HS-27A (cell line): ENCODE data around the gene CIB1.

ENCODE experiments used
- DNase-seq: peaks from one replicate; pipeline ENCODE4 v3.0.0-alpha.2; 2012; ENCODE audit warnings: low read depth, missing footprints

Gene CIB1

GRCh38 chr15:90214553-90215196, 19.1 kb downstream of the CIB1 start:
- DNase-seq, result no peak

DNA sequence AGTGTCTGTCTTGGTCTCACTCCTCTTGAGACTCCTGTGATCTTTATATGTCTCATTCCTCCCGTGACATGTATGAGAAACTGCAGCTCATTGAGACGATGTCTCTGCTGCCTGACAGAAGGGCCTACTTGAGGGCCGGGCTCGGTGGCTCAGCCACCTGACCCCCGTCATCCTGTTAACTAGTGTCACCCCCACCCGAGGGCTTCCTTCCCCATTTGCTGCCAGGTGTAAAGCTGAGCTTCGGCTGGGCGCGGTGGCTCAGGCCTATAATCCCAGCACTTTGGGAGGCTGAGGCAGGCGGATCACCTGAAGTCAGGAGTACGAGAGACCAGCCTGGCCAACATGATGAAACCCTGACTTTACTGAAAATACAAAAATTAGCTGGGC, 19.9 kb downstream of the CIB1 start:
- no peak for DNase-seq

- no peak for DNase-seq
These were observed 20.5 kb downstream of the CIB1 start for GRCh38 chr15:90213122-90213817.

DNA sequence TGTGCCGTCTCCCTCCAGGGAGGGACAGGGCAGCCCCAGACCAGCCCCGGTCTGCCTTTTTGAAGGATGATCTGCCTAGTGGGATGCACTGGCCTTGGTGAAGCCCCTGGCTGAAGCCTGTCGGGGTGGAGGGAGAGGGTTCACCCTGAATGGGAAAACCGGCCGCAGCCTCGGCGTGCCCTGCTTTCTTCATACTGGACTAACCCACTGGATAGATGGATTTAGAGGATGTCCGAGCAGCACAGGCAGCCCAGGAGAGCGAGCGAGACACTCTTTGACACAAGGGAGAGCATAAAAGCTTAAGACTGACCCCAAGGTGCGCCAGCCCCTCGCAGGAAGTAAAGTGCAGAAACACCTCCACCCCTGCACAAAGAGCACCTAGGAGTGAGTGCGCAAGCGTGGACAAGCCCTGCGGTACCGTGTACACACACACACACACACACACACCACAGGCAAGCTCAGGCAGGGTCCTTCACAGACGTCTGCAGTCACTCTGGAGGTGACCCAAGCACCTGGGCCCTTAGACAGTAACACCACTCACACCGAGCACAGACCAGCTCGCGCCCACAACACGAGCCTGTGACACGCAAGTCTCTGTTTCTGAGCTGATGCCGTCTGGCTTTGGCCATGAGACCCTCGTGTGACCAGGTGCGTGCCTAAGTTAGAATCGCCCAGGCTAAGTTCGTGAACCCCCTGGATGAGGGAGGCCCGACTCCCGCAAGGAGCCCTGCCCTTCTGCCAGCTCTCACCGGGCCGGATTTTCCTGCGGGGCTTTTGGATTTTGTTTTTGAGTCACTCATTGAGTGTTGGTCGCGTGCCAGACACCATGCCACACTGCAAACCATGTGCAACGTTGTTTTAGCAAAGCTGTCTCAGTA, 21.3 kb downstream of the CIB1 start:
- no peak for DNase-seq

DNA sequence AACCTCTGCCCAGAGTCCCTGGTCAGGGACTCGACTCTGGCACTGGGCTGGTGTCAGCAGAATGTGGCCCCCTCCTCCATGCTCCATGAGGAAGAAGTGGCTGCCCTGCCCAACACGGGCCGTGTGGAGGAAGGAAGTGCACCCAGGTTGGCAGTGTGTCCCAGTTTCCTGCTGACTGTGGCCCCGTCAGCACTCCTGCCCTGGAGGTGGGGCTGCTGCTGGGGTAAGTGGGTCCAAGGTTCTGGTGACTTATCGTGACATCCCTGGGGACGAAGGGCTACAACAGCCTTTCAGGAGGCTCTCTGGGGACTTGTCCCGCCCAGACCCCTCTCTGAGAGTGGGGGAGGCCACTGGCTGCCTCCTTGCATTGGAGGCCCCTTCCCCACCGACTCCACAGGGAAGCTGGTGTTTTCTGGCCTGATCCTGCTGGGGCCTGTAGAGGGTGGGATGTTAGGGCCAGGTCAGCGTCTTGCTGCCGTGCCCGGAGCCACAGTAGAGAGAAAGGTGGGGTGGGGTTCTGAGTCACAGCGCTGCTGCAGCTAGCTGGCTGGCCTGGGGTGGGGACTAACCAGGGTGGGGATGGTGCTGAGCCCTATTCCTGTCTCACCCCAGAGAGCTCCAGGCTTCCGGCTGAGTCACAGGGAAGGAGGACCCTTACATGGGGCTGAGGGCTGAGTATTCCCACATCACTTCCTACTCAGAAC, 22.1 kb downstream of the CIB1 start:
- no peak for DNase-seq

- DNase-seq, result no peak
These were observed 22.7 kb downstream of the CIB1 start for GRCh38 chr15:90211009-90211408.

GRCh38 chr15:90210593-90210992, 23.1 kb downstream of the CIB1 start:
- DNase-seq, result no peak

DNA sequence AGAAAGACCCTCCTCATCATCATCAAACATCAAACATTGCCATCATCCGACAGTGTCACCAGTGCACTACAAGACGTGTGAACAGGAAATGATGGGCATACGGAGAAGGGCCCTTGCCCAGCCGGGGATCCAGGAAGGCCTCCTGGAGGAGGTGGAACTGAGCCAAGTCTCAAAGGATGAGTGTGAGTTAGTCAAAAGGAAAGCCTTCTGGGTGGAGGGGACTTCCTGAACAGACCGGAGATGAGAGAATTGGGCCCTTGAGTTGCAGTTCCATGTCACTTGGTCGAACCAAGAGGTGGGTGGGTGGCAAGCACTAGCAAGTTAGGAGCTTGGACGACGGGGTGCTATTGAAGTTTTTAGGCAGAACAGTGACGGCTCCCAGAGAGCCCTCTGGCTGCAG, 24.1 kb downstream of the CIB1 start:
- no peak for DNase-seq

DNA sequence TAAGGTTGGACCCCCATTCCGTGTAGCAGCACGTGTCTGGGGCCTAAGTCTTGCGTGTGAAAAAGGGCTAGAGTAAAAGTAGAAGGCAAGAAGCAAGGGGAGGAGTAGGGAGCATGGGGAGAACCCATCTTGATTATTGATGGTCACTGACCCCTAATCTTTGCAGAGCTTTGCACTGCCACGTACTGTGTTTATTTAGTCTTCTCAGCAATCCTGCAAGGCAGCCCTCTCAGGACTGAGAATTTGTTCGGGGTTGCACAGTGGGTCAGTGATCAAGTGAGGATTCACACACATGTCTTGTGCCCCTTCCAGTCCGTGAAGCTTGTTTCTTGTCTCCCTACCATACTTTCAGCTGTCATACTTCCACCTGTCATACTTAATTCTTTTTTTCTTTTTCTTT, 25.4 kb downstream of the CIB1 start:
- DNase-seq, result no peak

DNA sequence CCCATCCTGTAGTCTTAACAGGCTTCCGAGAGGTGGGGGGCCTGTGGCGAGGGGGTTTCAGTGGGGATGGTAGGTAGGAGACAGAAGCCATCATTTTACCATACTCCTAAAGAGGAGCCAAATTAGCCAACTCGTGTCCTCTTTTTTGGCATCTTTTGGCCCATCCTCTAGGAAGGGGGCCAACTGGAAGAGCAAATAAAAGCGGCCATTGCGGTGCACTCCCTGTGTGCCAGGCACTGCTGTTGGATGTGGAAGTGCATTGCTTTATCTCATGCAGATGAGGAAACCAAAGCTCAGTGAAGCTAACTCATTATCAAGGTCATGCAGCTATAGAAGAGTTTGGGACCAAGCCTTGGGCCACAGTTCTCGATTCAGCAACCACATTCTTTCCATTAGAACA, 26.5 kb downstream of the CIB1 start:
- no peak for DNase-seq

- no peak for DNase-seq
These were observed 27.9 kb downstream of the CIB1 start for GRCh38 chr15:90205886-90206285.

- no peak for DNase-seq
These were observed 28.5 kb downstream of the CIB1 start for GRCh38 chr15:90205050-90205848.

- DNase-seq, result no peak
These were observed 29.8 kb downstream of the CIB1 start for GRCh38 chr15:90203922-90204321.

GRCh38 chr15:90203473-90203872, 30.3 kb downstream of the CIB1 start:
- DNase-seq, result no peak

- no peak for DNase-seq
These were observed 30.8 kb downstream of the CIB1 start for GRCh38 chr15:90202929-90203328.

DNA sequence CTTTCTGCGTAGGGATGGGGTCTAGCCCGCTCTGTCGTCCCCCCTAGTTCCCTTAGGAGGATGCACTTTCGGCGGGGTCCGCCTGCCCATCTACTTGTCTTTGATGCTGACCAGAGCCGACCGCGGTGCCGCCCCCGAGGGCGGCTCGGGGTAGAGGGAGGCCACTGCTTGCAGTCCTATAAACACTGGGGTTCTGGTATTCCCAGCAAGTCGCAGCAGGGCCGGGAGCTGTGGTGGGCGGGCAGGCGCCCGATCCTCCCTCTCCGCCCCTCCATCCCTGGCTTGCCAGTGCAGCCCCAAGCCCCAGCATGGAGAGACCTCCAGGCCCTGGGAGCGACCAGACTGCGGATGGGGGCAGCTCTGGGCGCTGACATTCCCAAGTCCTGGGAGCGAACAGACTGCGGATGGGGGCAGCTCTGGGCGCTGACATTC, 31.8 kb downstream of the CIB1 start:
- no peak for DNase-seq

DNA sequence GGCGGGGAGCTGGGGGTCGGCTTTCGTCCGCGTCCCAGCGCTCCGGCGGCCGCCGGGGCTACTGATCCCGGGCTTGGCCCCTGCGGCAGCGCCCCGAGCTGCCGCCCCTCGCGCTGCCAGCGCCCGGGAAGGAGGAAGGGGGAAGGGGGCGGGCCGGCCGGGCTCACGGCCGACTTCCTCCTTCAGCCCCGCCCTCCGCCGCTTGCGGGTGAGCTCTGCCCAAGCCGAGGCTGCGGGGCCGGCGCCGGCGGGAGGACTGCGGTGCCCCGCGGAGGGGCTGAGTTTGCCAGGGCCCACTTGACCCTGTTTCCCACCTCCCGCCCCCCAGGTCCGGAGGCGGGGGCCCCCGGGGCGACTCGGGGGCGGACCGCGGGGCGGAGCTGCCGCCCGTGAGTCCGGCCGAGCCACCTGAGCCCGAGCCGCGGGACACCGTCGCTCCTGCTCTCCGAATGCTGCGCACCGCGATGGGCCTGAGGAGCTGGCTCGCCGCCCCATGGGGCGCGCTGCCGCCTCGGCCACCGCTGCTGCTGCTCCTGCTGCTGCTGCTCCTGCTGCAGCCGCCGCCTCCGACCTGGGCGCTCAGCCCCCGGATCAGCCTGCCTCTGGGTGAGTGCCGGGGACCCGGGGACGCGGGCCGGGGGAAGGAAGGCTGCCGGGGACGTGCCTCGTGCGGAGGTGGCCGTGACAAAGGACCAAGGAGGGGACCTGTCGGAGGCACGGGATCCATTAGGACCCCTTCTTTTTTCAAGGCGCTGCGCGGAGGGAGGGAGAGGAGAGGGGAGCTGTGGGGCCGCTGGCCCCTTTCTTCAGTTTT, 32.4 kb downstream of the CIB1 start, which contains the start of gene SEMA4B:
SEMA4B (plus strand) TSS at position 201 of the 814 bp plus-strand sequence; CDS start at position 450, 249 bp downstream.
- DNase-seq, result no peak

DNA sequence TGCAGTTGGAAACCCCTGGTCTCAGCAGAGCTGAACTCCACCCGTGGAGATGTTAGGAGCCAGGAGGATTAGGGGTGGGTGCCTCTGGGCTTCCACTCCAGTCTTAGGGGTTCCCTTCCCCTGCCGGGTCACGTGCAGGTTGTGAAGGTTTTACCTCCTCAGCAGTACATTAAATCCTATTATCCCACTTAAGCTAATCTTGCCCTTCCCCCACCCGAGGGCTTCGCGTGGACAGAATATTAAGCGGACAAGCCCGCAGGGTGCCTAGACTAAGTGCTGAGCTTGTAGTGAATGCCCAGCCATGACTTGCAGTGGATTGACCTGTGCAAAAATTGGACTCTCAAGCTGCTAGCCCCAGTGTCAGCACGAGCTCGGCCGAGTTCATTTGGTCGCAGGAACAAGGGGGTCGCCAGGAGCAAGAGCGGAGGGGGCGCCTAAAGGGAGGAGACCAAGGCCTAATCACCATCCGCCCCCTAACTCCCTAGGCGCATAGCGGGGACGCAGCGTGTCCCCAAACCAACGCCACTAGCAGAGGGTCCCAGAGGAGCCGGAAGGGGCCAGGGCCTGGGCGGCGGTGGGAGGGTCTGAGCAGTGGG, 33.1 kb downstream of the CIB1 start:
- DNase-seq, result no peak

DNA sequence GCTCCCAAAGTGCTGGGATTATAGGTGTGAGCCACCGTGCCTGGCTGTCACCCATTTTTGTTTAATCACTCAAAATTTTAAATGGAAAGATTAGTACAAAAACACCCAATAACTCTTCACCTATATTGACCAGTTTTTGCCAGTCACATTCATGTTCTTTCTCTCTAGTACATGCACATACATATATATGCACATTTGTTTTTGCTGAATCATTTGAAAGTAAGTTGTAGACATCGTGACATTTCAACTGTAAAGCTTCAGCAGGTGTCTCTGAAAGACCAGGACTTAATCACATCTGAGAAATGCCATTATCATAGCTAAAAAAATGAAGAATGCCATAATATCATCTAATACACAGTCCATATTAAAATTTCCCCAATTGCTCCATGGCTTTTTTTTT, 39.1 kb downstream of the CIB1 start:
- DNase-seq, result no peak
